Activated T-helper 2 cell treated with anti-CD3 and anti-CD28 coated beads, Interferon-gamma antibody, Interleukin-2, Interleukin-4, amounts not matched to agents 10 μg/mL and 5 μg/mL and 100 μg/mL, durations not matched to agents 14 hours and 24 hours and 36 hours (primary cell): Measurements from ENCODE around the gene GNAT1. TPM values are rescaled to one million over a fixed set of nuclear protein-coding genes. Genes with fewer than 3 reads are reported as not detected.
"Not testable (repeated sequence)": the region's sequence is repeated elsewhere in the genome, so short reads cannot be mapped to it uniquely, and the experiment has no call there.

ENCODE experiments used
- DNase-seq: peaks from one replicate; pipeline ENCODE4 v3.0.0; 2021; ENCODE audit warnings: low spot score
- H3K27ac Mint-ChIP-seq: one replicate; pipeline ENCODE4 v1.8.0; 2021; ENCODE audit warnings: mixed read lengths
- H3K27me3 Mint-ChIP-seq: one replicate; pipeline ENCODE4 v1.8.0; 2021; ENCODE audit warnings: low read depth, mixed read lengths
- H3K36me3 Mint-ChIP-seq: one replicate; pipeline ENCODE4 v1.8.0; 2021; ENCODE audit warnings: low read depth, mixed read lengths
- H3K4me1 Mint-ChIP-seq: one replicate; pipeline ENCODE4 v1.8.0; 2021; ENCODE audit warnings: low read depth, mixed read lengths
- H3K4me3 Mint-ChIP-seq: one replicate; pipeline ENCODE4 v1.8.0; 2021; ENCODE audit warnings: low read depth, mild to moderate bottlenecking, moderate library complexity, mixed read lengths
- H3K9me3 Mint-ChIP-seq: one replicate; pipeline ENCODE4 v1.8.0; 2021; ENCODE audit warnings: mixed read lengths
- intact Hi-C: fragments of 100-400 bp; cut with micrococcal nuclease; formaldehyde crosslinking; loops from one replicate; pipeline ENCODE4 v1.15.1; 2023
- total RNA-seq: library from RNA; stranded (reverse); gene quantifications from 2 replicates; pipeline ENCODE4 v1.2.3, GENCODE V29; 2022

The GNAT1 gene
- total RNA-seq, 1 donor from 2014 or later: not detected

DNA sequence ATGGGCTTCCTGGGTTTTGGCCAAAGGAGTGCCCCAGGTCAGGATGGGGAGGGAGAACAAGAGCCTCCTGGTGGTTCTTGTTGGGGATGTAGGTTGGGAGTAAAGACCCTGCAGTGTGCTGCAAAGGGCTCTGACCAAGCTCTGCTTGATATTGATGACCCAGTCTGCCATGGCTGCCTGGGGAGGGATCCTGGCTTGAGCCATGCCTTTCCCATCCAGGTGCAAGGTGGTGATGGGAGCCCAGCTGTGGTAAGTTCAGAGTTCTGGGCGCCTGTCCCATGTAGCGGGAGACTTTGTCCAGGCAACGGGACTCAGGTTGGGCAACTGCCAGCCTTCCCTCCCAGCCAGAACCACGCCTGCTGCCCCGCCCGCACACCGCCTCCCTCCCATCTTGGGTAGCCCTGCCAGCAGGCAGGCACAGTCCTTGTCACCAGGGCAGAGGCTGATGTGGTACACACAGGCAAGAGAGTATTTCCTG, 47.2 kb downstream of the GNAT1 start:
- Mint-ChIP-seq H3K4me1 (peaks cover 48% of the 10 kb centered on the region), H3K27me3 (no peaks in the 10 kb centered on the region), H3K9me3 (no peaks in the 10 kb centered on the region), H3K36me3 (peaks cover 50% of the 10 kb centered on the region), H3K4me3 (peak overlapping the region; percentile 95), H3K27ac (peak overlapping the region; percentile 89)
- intact Hi-C loops: loop anchor here (1.0 to 5.0 kb wide), 5 partner anchors 8 to 364 kb away; partner anchors contain the start of gene HYAL2
- no peak for DNase-seq

DNA sequence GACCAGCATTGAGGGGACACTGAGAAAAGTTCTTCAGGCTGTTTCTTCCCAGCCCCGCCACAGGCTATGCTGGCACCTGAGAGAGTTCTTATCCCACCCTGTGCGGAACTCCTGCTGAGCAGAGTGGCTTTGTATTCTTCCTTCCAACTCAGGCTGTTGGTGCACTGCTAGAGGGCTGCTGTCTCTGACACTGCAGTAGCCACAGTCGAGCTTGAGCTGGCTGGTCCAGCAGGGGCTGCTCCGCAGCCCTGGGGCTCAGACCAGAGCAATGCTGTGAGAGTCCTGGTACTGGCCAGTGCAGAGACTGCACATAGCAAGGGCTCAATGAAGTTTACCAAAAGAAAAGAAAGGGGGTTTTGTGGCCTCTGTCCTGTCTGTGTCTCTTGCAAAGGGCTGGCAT, 48.2 kb downstream of the GNAT1 start:
- Mint-ChIP-seq H3K9me3 (no peaks in the 10 kb centered on the region), H3K27ac (no peak overlapping the region), H3K27me3 (no peaks in the 10 kb centered on the region), H3K4me1 (peaks cover 56% of the 10 kb centered on the region), H3K4me3 (peak overlapping the region; percentile 55), H3K36me3 (peaks cover 52% of the 10 kb centered on the region)
- DNase-seq: no peak
- intact Hi-C loops: loop anchor here (5.0 kb wide), 3 partner anchors 83 to 363 kb away; partner anchors contain the start of gene HYAL2

DNA sequence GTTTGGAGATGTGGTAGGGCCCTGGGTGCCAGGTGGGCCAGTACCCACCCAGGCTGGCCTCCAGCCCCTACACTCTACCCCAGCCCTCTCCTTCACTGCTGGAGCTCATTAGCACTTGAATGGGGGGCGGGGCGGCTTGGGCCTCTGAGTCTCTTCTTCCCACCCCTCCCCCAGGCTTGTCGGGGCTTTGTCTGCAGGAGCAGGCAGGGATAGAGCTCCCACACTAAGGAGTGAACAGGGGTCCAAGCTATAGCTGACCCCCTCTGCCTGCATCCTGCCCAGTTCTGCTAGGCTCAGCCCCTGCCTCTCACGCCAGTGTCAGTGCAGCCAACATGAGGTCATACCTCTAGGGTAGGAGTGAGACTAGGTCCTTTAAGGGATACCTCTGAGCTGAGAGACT, 49.8 kb downstream of the GNAT1 start:
- intact Hi-C loops: no loop called here
- H3K4me3 Mint-ChIP-seq: peak overlapping the region; percentile 63

DNA sequence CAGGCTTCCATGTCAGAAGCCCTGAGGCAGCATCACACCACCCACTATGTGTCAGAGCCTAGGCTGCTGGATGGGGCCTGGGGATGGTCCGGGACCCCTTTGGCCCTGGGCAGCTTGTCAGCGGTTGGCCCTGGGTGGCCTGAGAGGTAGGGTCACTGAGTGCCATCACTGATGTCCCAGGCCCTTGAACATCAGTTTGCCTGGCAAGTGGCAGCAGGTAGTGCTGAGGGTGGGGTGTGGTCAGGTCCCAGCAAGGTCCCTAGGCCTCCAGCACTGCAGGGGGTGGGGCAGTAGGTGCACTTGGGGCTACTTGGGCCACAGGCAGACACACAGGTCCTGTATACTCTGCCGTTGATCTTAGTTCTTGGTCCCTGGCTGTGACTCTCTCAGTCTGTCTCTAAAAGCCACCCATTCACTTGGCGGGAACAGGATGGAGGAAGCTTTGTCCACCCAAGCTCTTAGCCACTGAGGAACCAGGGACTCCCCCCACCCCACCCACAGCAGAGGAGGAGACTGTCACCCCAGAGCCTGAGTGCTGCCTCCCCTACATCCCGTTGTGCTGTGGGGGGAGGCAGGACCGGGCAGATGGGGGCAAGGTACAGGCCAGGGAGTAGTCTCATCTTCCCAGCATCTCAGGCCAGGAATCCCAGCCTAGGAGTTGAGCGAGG, 50.4 kb downstream of the GNAT1 start:
- H3K27me3 Mint-ChIP-seq: no peaks in the 10 kb centered on the region
- peaks cover 48% of the 10 kb centered on the region for H3K36me3 Mint-ChIP-seq

More for the DNA sequence above, 49.8 kb downstream of the GNAT1 start:
- no peak for DNase-seq
- peaks cover 61% of the 10 kb centered on the region for H3K4me1 Mint-ChIP-seq
- H3K27ac Mint-ChIP-seq: peak overlapping the region; percentile 87
- H3K9me3 Mint-ChIP-seq: no peaks in the 10 kb centered on the region
- H3K27me3 Mint-ChIP-seq: no peaks in the 10 kb centered on the region
- peaks cover 52% of the 10 kb centered on the region for H3K36me3 Mint-ChIP-seq

DNA sequence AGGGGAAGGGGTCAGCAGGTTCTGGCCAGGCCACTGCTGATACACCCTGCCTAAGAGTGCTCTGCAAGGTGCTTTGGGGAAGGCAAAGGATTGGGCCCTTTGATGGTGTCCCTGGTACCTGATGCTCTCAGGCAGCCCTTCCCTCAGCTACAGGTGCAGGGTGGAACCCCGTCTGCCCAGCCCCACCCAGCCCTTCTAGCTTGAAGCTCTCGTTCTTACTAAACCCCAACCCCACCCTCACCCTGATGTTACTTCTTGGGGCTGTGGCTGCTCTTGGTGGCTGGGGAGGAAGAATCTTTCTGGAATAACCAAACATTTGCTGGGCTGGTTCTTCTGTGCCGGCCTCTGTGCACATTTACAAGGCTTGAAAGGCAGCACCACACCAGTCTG, 51.0 kb downstream of the GNAT1 start:
- intact Hi-C loops: no loop called here
- Mint-ChIP-seq H3K9me3 (no peaks in the 10 kb centered on the region), H3K36me3 (peaks cover 46% of the 10 kb centered on the region), H3K4me1 (peaks cover 73% of the 10 kb centered on the region), H3K4me3 (peak overlapping the region; percentile 69), H3K27ac (peak overlapping the region; percentile 95), H3K27me3 (no peaks in the 10 kb centered on the region)
- DNase-seq: no peak

More for the DNA sequence above, 50.4 kb downstream of the GNAT1 start:
- intact Hi-C loops: no loop called here
- no peak for DNase-seq
- peak overlapping the region; percentile 13 for H3K4me3 Mint-ChIP-seq
- no peaks in the 10 kb centered on the region for H3K9me3 Mint-ChIP-seq
- H3K27ac Mint-ChIP-seq: peak overlapping the region; percentile 95
- H3K4me1 Mint-ChIP-seq: peaks cover 68% of the 10 kb centered on the region

DNA sequence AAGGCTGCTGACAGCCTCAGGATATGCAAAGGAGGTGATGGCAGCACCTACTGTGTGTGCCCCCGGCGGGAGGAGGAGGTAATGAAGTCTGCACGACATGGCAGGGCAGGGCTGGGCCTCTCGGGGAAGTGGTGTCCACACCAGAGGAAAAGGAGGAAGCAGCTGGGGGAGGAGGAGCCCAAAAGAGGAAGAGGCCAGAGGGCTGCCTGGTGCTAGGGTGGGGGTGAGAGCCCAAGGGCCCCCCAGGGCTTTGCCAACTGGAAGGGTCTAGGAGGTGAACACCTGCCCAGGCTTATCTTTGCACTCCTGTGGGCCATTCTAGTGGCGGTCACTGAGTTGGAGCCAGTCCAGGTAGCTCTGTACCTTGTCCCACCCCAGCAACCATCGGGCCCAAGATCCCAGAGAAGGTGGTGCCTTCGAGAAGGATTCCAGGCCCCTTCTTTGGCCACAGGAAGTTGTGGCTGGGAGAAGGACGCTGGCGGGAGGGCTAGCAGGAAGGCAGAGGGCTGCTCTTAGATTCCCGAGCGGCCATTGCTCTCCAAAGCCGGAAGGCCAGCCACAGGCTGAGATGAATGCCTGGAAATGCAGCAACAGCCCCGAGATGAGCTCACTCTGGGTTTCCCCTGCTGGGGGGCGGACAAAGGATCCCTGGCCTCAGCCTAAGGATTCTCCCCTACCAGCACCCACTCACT, 51.6 kb downstream of the GNAT1 start:
- Mint-ChIP-seq H3K4me3 (peak overlapping the region; percentile 69), H3K9me3 (no peaks in the 10 kb centered on the region), H3K36me3 (peaks cover 43% of the 10 kb centered on the region), H3K4me1 (peaks cover 74% of the 10 kb centered on the region), H3K27ac (peak overlapping the region; percentile 95), H3K27me3 (no peaks in the 10 kb centered on the region)
- DNase-seq: no peak
- intact Hi-C loops: no loop called here

DNA sequence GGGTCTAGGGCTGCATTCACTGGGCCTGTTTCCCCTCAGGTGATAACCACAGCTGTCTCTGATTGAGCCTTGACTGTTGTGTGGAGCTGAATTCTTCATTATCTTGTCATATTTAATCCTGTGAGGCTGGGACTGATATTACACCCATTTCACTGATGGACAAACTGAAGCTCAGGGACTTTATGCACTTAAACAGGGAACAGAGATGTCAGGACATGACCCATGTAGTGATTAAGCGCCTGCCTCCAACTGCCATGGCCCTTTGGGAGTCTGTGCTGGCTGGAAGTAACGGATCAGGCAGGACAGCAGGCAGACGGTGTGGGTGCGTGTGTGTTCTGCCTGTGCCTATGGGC, 52.1 kb downstream of the GNAT1 start:
- Mint-ChIP-seq H3K27me3 (no peaks in the 10 kb centered on the region), H3K27ac (peak overlapping the region; percentile 81), H3K4me1 (peaks cover 74% of the 10 kb centered on the region), H3K36me3 (peaks cover 40% of the 10 kb centered on the region), H3K9me3 (no peaks in the 10 kb centered on the region), H3K4me3 (no peak overlapping the region)
- no peak for DNase-seq
- intact Hi-C loops: no loop called here

DNA sequence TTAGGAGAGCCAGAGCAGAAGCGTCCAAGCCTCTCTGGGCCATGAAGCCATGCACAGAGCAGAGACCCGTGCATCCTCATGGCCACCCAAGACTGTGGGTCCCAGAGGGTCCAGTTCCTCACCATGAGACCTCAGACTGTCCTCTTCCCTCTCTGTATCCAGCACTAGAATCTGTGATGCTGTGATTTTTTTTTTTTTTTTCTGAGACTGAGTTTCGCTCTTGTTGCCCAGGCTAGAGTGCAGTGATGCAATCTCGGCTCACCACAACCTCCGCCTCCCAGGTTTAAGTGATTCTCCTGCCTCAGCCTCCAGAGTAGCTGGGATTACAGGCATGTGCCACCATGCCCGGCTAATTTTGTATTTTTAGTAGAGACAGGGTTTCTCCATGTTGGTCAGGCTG, 53.4 kb downstream of the GNAT1 start:
- H3K9me3 Mint-ChIP-seq, intact Hi-C loops, H3K27me3 Mint-ChIP-seq, DNase-seq: not testable (repeated sequence)
- peaks cover 63% of the 10 kb centered on the region for H3K4me1 Mint-ChIP-seq
- H3K27ac Mint-ChIP-seq: peak overlapping the region; percentile 74
- H3K36me3 Mint-ChIP-seq: peaks cover 31% of the 10 kb centered on the region
- H3K4me3 Mint-ChIP-seq: peak overlapping the region; percentile 82

DNA sequence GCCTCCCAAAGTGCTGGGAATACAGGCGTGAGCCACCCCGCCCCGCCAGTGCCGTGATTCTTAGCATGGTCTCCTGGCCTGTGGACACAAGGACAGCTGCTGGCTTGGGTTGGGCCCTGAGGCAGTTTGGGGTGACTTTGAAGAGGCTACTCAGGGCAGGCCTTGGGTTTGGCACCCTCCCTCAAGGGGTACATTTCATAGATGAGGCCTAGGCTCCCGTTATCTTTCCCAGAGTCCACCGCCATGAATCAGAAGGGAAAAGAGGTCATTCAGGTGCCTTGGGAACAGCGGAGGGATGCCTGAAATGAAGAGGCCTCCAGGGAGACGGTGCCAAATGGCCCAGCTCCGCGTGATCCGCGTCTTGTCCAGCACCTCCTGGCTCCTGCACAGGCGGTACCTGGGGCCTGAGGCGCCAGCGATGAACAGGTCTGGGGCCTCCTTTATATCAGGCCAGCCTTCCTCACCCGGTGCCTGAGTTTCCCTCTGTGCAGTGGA, 53.9 kb downstream of the GNAT1 start:
- Mint-ChIP-seq H3K27ac (peak overlapping the region; percentile 92), H3K4me1 (peaks cover 62% of the 10 kb centered on the region), H3K27me3 (no peaks in the 10 kb centered on the region), H3K9me3 (no peaks in the 10 kb centered on the region), H3K36me3 (peaks cover 28% of the 10 kb centered on the region), H3K4me3 (peak overlapping the region; percentile 82)
- intact Hi-C loops: no loop called here
- no peak for DNase-seq

DNA sequence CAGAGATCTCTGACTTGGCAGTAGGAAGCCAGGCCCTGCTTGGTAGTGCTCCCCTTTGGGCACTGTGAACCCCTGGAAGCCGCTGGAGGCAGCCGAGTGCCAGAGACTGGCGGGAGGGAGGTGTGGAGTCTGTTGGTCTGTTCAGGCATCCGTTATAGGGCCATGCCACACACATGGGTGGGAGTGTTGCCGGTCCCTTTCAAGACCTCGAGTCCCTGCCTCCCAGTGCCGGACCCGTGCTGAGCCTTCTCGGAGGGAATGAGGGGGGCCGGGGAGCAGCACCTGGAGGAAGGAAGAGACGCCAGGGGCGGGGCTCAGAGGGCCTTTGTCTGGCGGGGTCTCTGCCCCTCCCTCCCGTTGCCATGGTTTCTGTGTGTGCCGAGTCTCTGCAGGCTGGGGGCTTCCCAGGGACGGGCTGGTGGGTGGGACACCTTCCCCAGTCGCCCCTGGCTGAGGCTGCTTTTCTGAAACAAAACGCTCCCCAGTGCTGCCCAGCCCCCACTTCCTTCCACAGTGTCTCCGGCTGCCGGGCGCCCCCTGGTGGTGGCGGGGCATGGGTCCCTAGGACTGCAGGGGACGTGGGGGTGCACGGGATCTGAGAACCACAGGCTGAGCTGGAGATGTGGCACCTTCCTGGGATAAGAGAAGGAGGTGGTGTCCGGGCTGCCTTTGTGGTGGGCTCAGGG, 54.6 kb downstream of the GNAT1 start:
- Mint-ChIP-seq H3K27me3 (no peaks in the 10 kb centered on the region), H3K27ac (peak overlapping the region; percentile 92), H3K4me1 (peaks cover 62% of the 10 kb centered on the region), H3K4me3 (peak overlapping the region; percentile 82), H3K36me3 (peaks cover 30% of the 10 kb centered on the region), H3K9me3 (no peaks in the 10 kb centered on the region)
- intact Hi-C loops: loop anchor here (1.0 to 2.0 kb wide), 5 partner anchors 8 to 53 kb away; partner anchors contain the start of genes HYAL3 and NAA80
- DNase-seq: peak; percentile 86

DNA sequence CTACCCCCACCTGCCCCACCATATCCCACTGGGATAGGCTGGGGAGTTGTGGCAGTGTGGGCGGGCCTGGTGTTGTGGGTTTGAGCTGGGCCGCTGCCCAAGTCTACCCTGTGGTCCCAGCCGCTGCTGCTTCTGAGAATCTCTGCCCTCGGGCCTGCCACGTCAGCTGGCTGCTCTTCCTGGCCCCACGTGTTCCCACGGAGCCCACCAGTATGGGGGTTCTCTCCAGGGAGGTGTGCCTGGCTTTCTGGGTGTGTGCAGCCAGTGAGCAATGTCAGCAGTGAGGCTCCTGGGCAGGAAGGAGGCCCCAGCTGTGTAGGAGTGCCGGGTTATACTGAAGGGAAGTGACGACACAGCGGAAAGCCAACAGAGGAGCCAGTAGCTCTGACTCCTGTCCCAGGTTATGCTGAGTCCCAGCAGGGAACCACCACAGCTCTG, 55.1 kb downstream of the GNAT1 start:
- Mint-ChIP-seq H3K27me3 (no peaks in the 10 kb centered on the region), H3K36me3 (peaks cover 31% of the 10 kb centered on the region), H3K27ac (peak overlapping the region; percentile 92), H3K4me1 (peaks cover 61% of the 10 kb centered on the region), H3K9me3 (no peaks in the 10 kb centered on the region), H3K4me3 (peak overlapping the region; percentile 82)
- peak; percentile 78 for DNase-seq
- intact Hi-C loops: loop anchor here (1.0 to 2.0 kb wide), 5 partner anchors 8 to 52 kb away; partner anchors contain the start of genes HYAL3 and NAA80
